ENCODE data around the gene C3orf18.

DNA sequence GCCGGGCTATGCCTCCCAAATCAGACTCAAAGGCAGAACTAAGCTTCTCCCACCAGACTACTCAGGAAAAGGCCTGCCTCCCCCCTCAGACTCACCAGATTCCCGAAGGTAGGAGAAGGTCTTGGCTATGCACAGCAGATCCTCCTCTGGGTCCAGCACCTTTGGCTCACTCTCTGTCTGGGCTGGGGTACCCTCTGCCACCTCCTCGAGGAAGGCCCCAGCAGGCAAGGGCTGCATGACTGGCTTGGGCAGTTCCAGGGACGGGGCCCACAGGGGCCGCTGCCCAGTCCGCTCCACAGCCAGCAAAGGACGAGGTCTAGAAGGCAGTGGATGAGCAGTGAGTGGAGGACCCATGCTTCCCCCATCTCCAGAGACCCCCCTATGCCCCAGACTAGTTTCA, 40.7 kb upstream of the C3orf18 start:
- TF ChIP-seq GATA3 (IDR thresholded peaks at IDR 0.05; ENCODE audit: low read depth, low read length) (no peak), GATA2 (IDR thresholded peaks at IDR 0.05; ENCODE audit: low read depth, low read length) (no peak)
